Measurements from ENCODE around the gene DNM3.

The DNM3 gene

GRCh38 chr1:172090511-172090817 is 249.2 kb downstream of the DNM3 start:
- TF ChIP-seq GATA1 (IDR thresholded peaks at IDR 0.05; ENCODE audit: low read depth, low read length) (no peak), POLR2A (IDR thresholded peaks at IDR 0.05; ENCODE audit: low read length) (no peak)
- DNase-seq = no peak

DNA sequence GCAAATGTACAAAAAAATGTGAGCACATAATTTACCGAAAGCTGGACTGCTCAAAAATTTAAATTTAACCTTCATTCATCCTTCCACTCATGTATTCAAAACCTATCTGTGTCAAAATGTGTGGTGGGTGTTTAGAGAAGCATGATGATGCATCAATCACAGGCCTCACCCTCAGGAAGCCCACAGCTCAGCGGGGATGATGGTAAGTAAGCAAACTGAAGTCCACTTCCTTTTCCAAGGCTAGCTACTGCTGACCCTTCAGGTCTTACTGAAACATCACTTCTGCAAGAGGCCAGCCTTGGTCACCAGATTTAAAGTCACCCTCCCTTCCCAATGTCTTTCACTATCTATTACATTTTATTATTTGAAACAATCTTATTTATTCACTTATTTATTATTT is 254.5 kb downstream of the DNM3 start:
- no peak for TF ChIP-seq GATA1 (IDR thresholded peaks at IDR 0.05; ENCODE audit: low read depth, low read length)
- no peak for TF ChIP-seq POLR2A (IDR thresholded peaks at IDR 0.05; ENCODE audit: low read length)
- DNase-seq = no peak

DNA sequence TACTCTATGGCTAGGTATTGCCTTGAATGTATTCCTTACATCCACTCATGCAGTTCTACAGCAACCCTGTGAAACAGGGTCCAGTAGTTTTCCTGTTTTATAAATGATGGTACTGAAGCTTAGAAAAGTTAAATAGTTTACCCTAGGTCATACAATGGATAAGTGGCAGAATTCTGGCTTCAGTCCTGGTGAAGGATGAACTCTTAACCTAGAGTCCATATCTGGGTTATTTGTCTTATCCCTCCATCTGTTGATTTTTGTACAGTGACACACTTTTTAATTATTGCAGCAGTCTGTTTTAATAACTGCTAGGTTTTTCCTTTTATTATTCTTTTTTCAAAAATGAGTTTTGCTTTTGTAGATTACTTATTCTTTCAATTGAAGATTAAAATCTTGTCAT is 263.9 kb downstream of the DNM3 start:
- TF ChIP-seq GATA1 (IDR thresholded peaks at IDR 0.05; ENCODE audit: low read depth, low read length) (no peak), POLR2A (IDR thresholded peaks at IDR 0.05; ENCODE audit: low read length) (no peak)
- no peak for DNase-seq

GRCh38 chr1:172107316-172107975 is 266.1 kb downstream of the DNM3 start:
- no peak for DNase-seq
- TF ChIP-seq GATA1 (IDR thresholded peaks at IDR 0.05; ENCODE audit: low read depth, low read length) (no peak), POLR2A (IDR thresholded peaks at IDR 0.05; ENCODE audit: low read length) (no peak)

DNA sequence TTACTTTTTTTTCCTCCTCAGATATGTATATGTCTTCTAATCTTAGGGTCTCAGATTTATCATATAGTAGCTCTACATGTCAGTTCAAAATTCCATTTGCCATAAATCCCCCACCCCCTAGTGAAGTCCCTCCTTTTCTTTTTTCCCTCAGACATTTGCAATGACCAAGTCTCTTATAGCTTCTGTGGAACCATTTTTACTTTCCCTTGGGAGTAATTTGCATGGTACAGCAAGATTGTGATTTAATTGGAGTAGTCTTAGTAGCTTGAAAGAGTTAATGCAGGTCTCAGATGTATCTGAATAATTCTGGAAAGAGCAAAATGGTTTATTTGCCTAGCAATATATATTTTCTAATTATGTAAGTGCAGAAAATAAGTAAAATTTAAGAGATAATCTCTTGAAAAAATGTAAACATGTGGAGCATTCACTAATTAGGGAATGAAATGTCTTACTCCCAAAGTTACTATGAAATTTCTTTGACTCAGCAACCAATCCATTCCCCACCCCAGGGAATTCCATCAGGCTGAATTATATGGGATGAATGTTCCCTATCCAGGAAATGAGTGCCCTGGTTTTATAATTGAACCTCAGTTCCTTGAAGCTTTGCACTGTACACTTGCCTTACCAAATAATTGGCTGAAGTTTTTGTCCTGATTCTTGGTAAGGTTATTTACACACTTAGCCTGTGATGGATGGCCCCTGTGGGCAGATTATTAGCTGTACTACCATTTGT is 267.0 kb downstream of the DNM3 start:
- TF ChIP-seq POLR2A (IDR thresholded peaks at IDR 0.05; ENCODE audit: low read length) = no peak
- no peak for TF ChIP-seq GATA1 (IDR thresholded peaks at IDR 0.05; ENCODE audit: low read depth, low read length)
- DNase-seq = no peak

DNA sequence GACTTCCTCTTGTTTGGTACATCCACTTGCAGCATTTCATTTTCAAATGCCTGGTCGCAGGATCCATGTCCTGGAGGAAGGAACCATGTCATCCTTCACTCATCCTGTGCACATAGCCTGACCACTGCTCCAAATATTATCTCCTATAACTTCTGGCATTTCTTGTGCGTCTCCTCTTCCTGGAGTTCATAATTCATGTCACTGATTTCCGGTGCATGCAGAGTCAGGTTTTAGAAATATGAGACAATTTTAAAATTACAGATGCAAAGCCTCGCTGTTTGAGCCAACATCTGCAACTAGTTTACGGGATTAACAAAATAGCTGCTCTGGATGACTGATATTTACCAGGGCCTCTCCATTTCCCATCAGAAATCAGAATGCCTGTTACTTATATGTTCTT is 268.1 kb downstream of the DNM3 start:
- TF ChIP-seq POLR2A (IDR thresholded peaks at IDR 0.05; ENCODE audit: low read length) (no peak), GATA1 (IDR thresholded peaks at IDR 0.05; ENCODE audit: low read depth, low read length) (no peak)
- no peak for DNase-seq

DNA sequence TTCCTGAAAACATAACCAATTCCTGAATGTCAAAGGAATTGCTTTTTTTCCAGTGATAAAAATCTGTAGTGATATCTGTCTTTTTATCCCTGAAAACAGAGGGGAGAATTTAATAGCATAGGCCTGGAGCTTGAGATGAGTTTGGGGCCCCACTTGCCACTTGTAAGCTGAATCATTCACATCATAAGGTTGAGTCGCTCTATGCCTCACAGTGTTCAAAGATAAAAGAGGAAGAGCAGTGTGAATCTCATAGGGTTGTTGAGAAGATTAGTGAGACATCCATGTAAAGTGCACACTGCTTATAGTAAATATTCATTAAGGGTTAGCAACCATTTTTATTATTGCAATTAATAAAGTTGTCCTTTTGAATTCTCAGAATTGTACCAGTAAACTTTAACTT is 271.3 kb downstream of the DNM3 start:
- TF ChIP-seq GATA1 (IDR thresholded peaks at IDR 0.05; ENCODE audit: low read depth, low read length) = no peak
- no peak for TF ChIP-seq POLR2A (IDR thresholded peaks at IDR 0.05; ENCODE audit: low read length)
- no peak for DNase-seq

DNA sequence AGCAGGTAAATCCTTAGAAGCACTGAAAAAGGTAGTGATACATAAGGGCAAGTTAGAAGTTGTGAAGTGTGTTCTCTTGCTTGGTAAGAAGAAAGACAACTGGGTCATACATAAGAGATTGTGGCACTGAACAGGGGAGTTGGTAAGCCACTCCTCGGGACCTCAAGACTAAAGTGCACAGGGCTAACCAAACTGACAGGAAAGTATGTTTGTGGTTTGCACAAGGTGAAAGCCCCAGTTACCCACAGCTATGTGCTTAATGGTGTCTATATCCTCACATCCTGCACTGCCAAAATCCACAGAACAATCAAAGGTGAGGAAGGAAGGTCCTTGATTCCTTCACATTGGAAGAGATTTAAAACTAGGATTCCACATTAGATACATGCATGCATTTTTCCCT is 276.5 kb downstream of the DNM3 start:
- DNase-seq = no peak
- TF ChIP-seq POLR2A (IDR thresholded peaks at IDR 0.05; ENCODE audit: low read length) = no peak
- no peak for TF ChIP-seq GATA1 (IDR thresholded peaks at IDR 0.05; ENCODE audit: low read depth, low read length)

- TF ChIP-seq POLR2A (IDR thresholded peaks at IDR 0.05; ENCODE audit: low read length) (no peak), GATA1 (IDR thresholded peaks at IDR 0.05; ENCODE audit: low read depth, low read length) (no peak)
- no peak for DNase-seq
Observed at GRCh38 chr1:172118618-172119017, 277.3 kb downstream of the DNM3 start.

DNA sequence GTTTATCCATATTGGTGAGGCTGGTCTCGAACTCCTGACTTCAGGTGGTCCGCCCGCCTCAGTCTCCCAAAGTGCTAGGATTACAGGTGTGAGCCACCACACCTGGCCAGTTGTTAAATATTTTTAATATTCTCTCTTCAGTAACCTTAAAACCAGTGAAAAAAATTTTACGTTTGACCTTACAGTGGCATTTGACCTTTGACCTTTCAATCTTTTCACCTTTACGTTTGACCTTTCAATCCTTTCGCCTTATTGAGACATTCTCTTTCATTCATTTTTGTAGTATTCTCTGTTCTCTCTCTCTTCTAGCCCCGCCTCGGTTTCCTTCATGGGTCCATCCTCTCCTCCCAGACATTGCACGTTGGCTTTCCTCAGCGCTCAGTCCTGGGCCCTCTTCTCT is 277.9 kb downstream of the DNM3 start:
- no peak for DNase-seq
- TF ChIP-seq GATA1 (IDR thresholded peaks at IDR 0.05; ENCODE audit: low read depth, low read length) (no peak), POLR2A (IDR thresholded peaks at IDR 0.05; ENCODE audit: low read length) (no peak)

DNA sequence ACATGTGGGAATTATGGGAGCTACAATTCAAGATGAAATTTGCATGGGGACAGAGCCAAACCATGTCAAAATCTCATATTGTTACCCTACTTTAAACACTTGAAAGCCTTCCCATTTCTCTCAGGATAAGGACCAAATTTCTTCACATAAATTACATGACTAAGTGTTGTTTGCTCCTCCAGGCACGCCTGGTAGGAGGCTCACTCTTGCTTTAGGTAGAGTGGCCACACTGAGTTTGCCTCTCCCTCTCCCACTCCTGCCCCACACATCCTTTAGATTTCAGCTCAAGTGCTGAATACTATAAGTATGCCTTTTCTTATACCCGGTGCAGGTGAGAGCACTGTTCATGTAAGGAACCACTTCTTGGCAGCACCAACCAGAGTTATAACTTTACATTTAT is 279.1 kb downstream of the DNM3 start:
- TF ChIP-seq GATA1 (IDR thresholded peaks at IDR 0.05; ENCODE audit: low read depth, low read length) = no peak
- no peak for TF ChIP-seq POLR2A (IDR thresholded peaks at IDR 0.05; ENCODE audit: low read length)
- DNase-seq = no peak

DNA sequence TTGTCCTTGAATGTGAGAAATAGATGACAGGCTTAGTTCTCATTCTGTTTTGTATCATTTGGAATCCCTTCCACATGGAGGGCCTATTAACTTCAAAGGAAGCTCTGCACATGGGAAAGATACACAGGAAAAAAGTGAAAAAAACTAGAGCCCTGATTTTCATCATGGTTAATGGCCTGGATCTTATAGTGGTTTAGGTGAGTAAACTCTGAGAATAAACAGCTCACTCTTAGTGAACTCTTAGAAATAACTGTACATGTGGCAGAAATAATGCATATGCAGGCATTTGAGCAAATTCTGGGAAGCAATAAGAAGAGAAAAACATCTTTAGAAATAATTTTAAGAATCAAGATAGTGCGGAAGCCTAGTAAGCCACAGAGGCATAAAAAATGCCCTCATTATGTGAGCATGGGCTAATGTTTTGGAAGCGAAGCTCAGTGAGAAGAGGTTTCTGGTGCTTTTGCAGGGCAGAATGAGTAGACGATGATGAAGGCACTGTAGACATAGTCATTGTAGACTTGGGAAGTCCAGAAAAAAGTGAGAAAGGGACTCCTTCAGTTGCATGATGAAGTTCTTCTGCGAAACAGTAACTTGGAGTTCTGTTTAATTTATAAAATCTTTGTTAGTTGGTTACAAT is 279.9 kb downstream of the DNM3 start:
- no peak for DNase-seq
- TF ChIP-seq GATA1 (IDR thresholded peaks at IDR 0.05; ENCODE audit: low read depth, low read length) = no peak
- TF ChIP-seq POLR2A (IDR thresholded peaks at IDR 0.05; ENCODE audit: low read length) = no peak

DNA sequence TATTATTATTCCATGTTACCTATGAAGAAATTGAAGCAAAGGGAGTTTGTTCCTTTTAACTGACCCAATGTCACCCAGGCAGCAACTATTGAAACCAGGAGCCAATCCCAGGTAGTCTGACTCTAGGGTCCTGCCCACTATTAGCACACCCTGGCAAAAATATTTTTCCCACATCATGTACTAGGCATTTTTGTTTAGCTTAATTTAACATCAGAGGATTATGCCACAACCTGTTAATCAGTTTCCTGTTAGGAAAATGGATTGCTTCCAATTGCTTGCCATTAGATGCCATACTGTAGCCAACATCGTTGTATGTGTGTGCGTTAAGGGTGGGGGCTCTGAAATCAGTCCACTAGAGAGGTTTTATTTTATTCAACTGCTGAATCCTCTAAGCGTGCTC is 281.1 kb downstream of the DNM3 start:
- no peak for DNase-seq
- no peak for TF ChIP-seq POLR2A (IDR thresholded peaks at IDR 0.05; ENCODE audit: low read length)
- TF ChIP-seq GATA1 (IDR thresholded peaks at IDR 0.05; ENCODE audit: low read depth, low read length) = no peak

DNA sequence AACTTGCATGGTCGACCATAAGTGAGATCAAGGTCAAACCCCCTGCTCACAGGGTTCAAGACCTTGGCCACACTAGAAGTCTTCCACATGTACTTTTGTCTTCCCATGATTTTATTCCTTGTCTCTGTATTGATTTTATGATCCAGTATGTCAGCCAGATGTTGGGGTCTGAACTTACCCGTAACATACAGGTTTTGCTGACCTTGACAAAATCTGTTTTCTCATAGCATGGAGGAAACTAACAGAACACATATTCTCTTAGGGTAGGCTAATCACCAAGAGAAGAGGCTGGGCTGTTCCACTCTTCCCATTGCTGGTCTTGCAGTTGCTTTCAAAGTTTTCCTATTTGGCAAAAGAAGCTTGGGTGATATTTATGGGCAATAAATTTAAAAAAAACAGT is 284.0 kb downstream of the DNM3 start:
- TF ChIP-seq POLR2A (IDR thresholded peaks at IDR 0.05; ENCODE audit: low read length) (no peak), GATA1 (IDR thresholded peaks at IDR 0.05; ENCODE audit: low read depth, low read length) (no peak)
- DNase-seq = no peak
